Measurements from ENCODE around the gene ZFYVE9.

Gene ZFYVE9

DNA sequence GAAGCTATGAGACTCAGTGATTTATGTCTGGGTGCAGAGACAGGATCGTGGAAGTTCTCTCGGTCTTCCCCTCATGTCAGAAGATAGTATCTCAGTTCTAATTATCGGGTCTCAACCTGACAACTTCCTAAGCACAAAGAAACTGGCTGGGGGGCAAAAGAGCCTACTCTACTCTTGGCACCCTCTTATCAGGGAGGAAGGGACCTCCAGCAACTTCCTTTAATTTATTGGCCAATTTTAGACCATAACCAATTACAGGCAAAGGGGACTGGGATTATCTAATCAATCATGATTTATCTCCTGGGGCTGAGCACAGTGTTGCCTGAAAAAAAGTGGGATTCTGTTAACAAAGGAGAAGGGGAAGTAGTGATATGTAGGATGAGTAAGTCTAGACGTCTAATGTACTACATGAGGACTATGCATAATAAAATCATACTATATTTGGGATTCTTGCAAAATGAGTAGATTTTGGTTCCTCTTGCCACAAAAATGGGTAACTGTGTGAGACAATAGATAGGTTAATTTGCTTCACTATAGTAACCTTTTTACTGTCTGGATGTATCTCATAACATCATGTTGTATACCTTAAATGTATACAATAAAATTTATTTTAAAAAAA lies 98.8 kb downstream of the ZFYVE9 start:
- no peak for DNase-seq (ENCODE audit: low read depth)

GRCh38 chr1:52243221-52243987 lies 101.5 kb downstream of the ZFYVE9 start:
- DNase-seq (ENCODE audit: low read depth): no peak

GRCh38 chr1:52249831-52250230 lies 107.9 kb downstream of the ZFYVE9 start:
- DNase-seq (ENCODE audit: low read depth): no peak

GRCh38 chr1:52253421-52253820 lies 111.5 kb downstream of the ZFYVE9 start:
- no peak for DNase-seq (ENCODE audit: low read depth)

- DNase-seq (ENCODE audit: low read depth): no peak
Measured at GRCh38 chr1:52259886-52260285, 118.0 kb downstream of the ZFYVE9 start.

GRCh38 chr1:52263153-52263910 lies 121.4 kb downstream of the ZFYVE9 start:
- DNase-seq (ENCODE audit: low read depth): no peak

GRCh38 chr1:52264530-52265115 lies 122.7 kb downstream of the ZFYVE9 start:
- DNase-seq (ENCODE audit: low read depth): no peak

GRCh38 chr1:52266507-52266906 lies 124.6 kb downstream of the ZFYVE9 start:
- DNase-seq (ENCODE audit: low read depth): no peak

DNA sequence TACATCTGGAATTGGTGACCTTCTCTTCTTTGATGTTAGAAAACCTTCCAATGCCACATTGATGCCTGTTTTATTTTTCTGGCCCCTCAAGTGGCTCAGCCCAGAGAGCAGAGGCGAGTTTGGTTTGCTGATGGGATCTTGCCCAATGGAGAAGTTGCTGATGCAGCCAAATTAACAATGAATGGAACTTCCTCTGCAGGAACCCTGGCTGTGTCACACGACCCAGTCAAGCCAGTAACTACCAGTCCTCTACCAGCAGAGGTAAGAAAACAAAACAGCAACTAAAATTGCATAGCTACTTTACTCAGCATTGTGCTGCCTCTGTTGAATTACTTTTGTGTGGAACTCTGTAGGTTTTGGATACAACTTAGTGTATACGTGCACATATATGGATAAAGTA lies 126.5 kb downstream of the ZFYVE9 start:
- DNase-seq (ENCODE audit: low read depth): no peak

DNA sequence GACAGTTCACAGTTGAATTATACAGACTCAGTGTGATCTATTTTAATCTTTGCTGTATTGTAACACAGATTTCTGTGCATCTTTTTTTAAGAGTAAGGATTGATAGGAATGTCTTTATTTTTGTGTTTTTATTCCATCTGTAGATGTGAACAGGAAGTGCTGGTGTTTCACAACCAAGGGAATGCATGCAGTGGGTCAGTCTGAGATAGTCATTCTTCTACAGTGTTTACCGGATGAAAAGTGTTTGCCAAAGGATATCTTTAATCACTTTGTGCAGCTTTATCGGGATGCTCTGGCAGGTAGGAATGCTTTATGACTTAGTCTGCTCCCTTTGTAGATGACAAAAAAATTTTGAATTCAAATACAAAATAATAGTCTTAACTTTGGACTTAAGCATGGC lies 139.6 kb downstream of the ZFYVE9 start:
- DNase-seq (ENCODE audit: low read depth): no peak

- DNase-seq (ENCODE audit: low read depth): no peak
Measured at GRCh38 chr1:52288286-52288685, 146.4 kb downstream of the ZFYVE9 start.

DNA sequence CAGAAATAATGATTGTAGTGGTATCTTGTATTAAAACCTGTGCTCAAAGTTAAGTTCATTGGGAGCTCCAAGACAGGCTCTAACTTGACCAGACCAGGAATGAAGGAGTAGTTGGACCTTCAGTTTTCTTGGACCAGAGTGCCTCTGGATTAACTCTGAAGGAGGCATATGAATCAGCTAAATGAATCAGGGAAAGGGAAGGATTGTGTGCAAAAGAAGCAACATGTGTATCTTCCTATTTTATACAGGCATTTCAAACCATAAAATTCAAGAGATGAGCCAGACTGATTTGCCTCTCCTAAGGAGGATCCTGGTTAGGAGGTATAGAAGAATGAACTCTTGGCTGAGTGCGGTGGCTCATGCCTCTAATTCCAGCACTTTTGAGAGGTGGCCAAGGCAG lies 152.7 kb downstream of the ZFYVE9 start:
- no peak for DNase-seq (ENCODE audit: low read depth)

- no peak for DNase-seq (ENCODE audit: low read depth)
Measured at GRCh38 chr1:52296345-52296744, 154.5 kb downstream of the ZFYVE9 start.

GRCh38 chr1:52305417-52306226 lies 163.7 kb downstream of the ZFYVE9 start:
- DNase-seq (ENCODE audit: low read depth): no peak

DNA sequence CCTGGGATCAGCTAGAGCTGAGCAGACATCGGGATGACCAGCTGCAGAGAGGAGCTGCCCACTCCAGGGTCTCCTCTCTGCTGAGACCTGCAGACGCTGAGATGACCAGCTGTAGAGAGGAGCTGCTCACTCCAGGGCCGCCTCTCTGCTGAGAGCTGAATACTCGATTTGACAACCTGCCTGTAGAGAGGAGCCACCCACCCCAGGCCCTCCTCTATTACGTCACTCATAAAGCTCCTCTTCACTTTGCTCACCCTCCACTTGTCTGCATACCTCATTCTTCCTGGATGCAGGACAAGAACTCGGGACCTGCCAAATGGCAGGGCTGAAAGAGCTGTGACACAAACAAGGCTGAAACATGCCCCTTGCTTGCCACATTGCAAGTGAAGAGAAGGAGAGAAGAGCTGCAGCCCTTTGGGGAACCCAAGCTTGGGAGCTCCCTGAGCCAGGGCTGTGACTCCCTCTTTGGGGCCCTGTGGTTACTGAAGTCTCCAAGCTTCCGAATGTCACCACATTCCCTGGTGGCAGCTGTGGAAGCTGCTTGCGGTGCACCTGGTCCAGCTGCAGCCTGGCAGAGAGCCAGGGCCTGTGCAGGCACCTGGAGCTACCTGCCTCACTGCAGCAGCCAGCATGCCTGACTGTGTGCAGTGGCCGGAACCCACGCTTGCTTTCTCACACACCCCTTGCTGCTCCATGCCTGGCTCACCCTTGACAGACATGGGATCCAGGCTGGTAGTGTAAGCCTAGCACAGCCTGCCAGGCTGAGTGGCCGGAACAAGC lies 164.5 kb downstream of the ZFYVE9 start:
- no peak for DNase-seq (ENCODE audit: low read depth)

- no peak for DNase-seq (ENCODE audit: low read depth)
Measured at GRCh38 chr1:52321061-52321460, 179.2 kb downstream of the ZFYVE9 start.

DNA sequence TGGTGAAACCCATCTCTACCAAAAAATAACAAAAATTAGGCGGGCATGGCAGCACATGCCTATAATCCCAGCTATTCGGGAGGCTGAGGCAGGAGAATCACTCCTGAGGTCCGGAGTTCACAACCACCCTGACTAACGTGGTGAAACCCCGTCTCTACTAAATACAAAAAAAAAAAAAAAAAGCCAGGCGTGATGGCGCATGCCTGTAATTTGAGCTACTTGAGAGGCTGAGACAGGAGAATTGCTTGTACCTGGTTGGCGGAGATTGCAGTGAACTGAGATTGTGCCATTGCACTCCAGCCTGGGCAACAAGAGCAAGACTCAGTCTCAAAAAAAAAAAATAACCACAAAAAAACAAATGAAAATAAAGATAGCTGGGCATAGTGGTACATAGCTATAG lies 181.8 kb downstream of the ZFYVE9 start:
- DNase-seq (ENCODE audit: low read depth): no peak

GRCh38 chr1:52325786-52326185 lies 183.9 kb downstream of the ZFYVE9 start:
- no peak for DNase-seq (ENCODE audit: low read depth)

- no peak for DNase-seq (ENCODE audit: low read depth)
Measured at GRCh38 chr1:52328615-52329014, 186.7 kb downstream of the ZFYVE9 start.

- DNase-seq (ENCODE audit: low read depth): no peak
Measured at GRCh38 chr1:52332411-52332810, 190.5 kb downstream of the ZFYVE9 start.

- no peak for DNase-seq (ENCODE audit: low read depth)
Measured at GRCh38 chr1:52334906-52335528, 193.1 kb downstream of the ZFYVE9 start.
